Suprapubic skin (tissue), 4 donors: ENCODE measurements around the gene TMEM167A. TPM values are rescaled to one million over a fixed set of nuclear protein-coding genes. Genes with fewer than 3 reads are reported as not detected.

Experiments
- DNase-seq, 2 donors: peaks; one replicate each; pipeline ENCODE4 v3.0.0-alpha.2; 2019; ENCODE audit warnings: low spot score in 2 of 2
- H3K27ac ChIP-seq: fragments of 200-600 bp; sonication (generic); one replicate; pipeline ENCODE4 v1.5.1; 2019
- H3K27me3 ChIP-seq: fragments of 200-600 bp; sonication (generic); one replicate; pipeline ENCODE4 v1.5.1; 2019
- H3K36me3 ChIP-seq: fragments of 200-600 bp; sonication (generic); one replicate; pipeline ENCODE4 v1.5.1; 2019
- H3K4me1 ChIP-seq: fragments of 200-600 bp; sonication (generic); one replicate; pipeline ENCODE4 v1.5.1; 2019
- H3K4me3 ChIP-seq: fragments of 200-600 bp; sonication (generic); one replicate; pipeline ENCODE4 v1.5.1; 2019; ENCODE audit warnings: mild to moderate bottlenecking
- H3K9me3 ChIP-seq: fragments of 200-600 bp; sonication (generic); one replicate; pipeline ENCODE4 v1.5.1; 2019
- CTCF ChIP-seq, 2 donors: fragments of 200-600 bp in 1 of 2; fragments of 450-650 bp in 1 of 2; sonication (generic) in 1 of 2; IDR thresholded peaks; one replicate each; pipeline ENCODE4 v1.5.1; 2016 to 2019; ENCODE audit warnings: antibody characterized with exemption in 2 of 2, mild to moderate bottlenecking in 1 of 2, moderate library complexity in 1 of 2
- EP300 ChIP-seq: sonication (generic); formaldehyde crosslinking; IDR thresholded peaks from one replicate; pipeline ENCODE4 v1.6.1; 2017; ENCODE audit warnings: antibody characterized with exemption
- POLR2A ChIP-seq, 2 donors: fragments of 450-650 bp; IDR thresholded peaks; one replicate each; pipeline ENCODE4 v1.6.1; 2017; ENCODE audit warnings: antibody characterized with exemption in 2 of 2, mild to moderate bottlenecking in 2 of 2, moderate library complexity in 2 of 2
- POLR2AphosphoS5 ChIP-seq, 3 donors: sonication (generic); formaldehyde crosslinking; IDR thresholded peaks; one replicate each; pipeline ENCODE4 v1.6.1; 2017; ENCODE audit warnings: antibody characterized with exemption in 3 of 3
- WGBS: methylation state at CpG from one replicate; pipeline ENCODE4 v1.1.5; 2018; 5-methylcytosine and 5-hydroxymethylcytosine counted together
- total RNA-seq, 4 donors: library from RNA; depleted of rRNA; stranded (reverse); fragments of >200 nt; gene quantifications; one replicate each; pipeline ENCODE4 v1.1.0, GENCODE V29; 2016

TMEM167A gene
- total RNA-seq, 4 donors from 2014 or later, result 24.2 to 39.5 (median 31.8) TPM

DNA sequence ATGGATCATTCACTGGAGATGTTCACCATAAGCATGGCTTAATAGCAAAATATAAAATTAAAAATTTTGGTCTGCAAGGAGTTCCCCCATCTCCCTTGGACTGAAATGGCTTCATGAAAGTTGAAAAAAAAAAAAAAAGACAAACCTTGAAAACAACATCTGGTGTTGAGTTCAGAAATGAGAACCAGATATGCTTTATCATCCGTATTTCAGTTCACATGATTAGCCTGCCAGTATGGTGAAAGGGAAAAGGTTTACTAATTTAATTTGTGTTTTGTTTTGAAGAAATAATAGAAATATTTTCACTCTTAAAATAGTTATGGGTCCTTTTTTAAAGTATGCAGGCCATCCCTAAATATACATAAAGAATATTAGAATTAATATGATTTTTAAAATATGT is 67.8 kb downstream of the TMEM167A start:
- no peak for TF ChIP-seq POLR2A (IDR thresholded peaks at IDR 0.05)
- TF ChIP-seq CTCF (IDR thresholded peaks at IDR 0.05), result no peak
- no peak for TF ChIP-seq EP300
- no peak for TF ChIP-seq POLR2AphosphoS5 (IDR thresholded peaks at IDR 0.05)
- no peaks in the 10 kb centered on the region for H3K9me3 ChIP-seq
- no peak for DNase-seq
- H3K27ac ChIP-seq, result no peak overlapping the region
- 70% methylated on average over 1 of the region's 1 CpG for WGBS
- H3K4me3 ChIP-seq, result no peak overlapping the region
- H3K36me3 ChIP-seq, result no peaks in the 10 kb centered on the region
- no peaks in the 10 kb centered on the region for H3K27me3 ChIP-seq
- no peaks in the 10 kb centered on the region for H3K4me1 ChIP-seq

GRCh38 chr5:83007755-83008154 is 69.4 kb downstream of the TMEM167A start:
- H3K36me3 ChIP-seq, result no peaks in the 10 kb centered on the region
- DNase-seq, result no peak
- TF ChIP-seq CTCF (IDR thresholded peaks at IDR 0.05), result no peak
- TF ChIP-seq POLR2AphosphoS5 (IDR thresholded peaks at IDR 0.05), result no peak
- TF ChIP-seq EP300, result no peak
- TF ChIP-seq POLR2A (IDR thresholded peaks at IDR 0.05), result no peak
- no peaks in the 10 kb centered on the region for H3K27me3 ChIP-seq
- WGBS, result 88% methylated on average over 1 of the region's 1 CpG
- H3K9me3 ChIP-seq, result no peaks in the 10 kb centered on the region
- no peak overlapping the region for H3K4me3 ChIP-seq
- no peaks in the 10 kb centered on the region for H3K4me1 ChIP-seq
- no peak overlapping the region for H3K27ac ChIP-seq

GRCh38 chr5:83006683-83007283 is 70.4 kb downstream of the TMEM167A start:
- no peak for TF ChIP-seq EP300
- no peak for TF ChIP-seq POLR2A (IDR thresholded peaks at IDR 0.05)
- no peak for TF ChIP-seq POLR2AphosphoS5 (IDR thresholded peaks at IDR 0.05)
- no peak for TF ChIP-seq CTCF (IDR thresholded peaks at IDR 0.05)

GRCh38 chr5:83003791-83004190 is 73.4 kb downstream of the TMEM167A start:
- H3K4me3 ChIP-seq, result no peak overlapping the region
- TF ChIP-seq POLR2AphosphoS5 (IDR thresholded peaks at IDR 0.05), result no peak
- no peak for TF ChIP-seq EP300
- no peak for TF ChIP-seq POLR2A (IDR thresholded peaks at IDR 0.05)
- no peak for TF ChIP-seq CTCF (IDR thresholded peaks at IDR 0.05)
- 57% methylated on average over 2 of the region's 2 CpGs for WGBS
- no peaks in the 10 kb centered on the region for H3K36me3 ChIP-seq
- no peaks in the 10 kb centered on the region for H3K9me3 ChIP-seq
- no peaks in the 10 kb centered on the region for H3K27me3 ChIP-seq
- no peak overlapping the region for H3K27ac ChIP-seq
- H3K4me1 ChIP-seq, result peaks cover 3% of the 10 kb centered on the region
- DNase-seq, result no peak

More at GRCh38 chr5:83006683-83007283, 70.4 kb downstream of the TMEM167A start:
- Histone ChIP-seq H3K4me1 (peaks cover 1% of the 10 kb centered on the region), H3K27me3 (no peaks in the 10 kb centered on the region), H3K27ac (no peak overlapping the region), H3K9me3 (no peaks in the 10 kb centered on the region), H3K36me3 (no peaks in the 10 kb centered on the region), H3K4me3 (no peak overlapping the region)
- DNase-seq, result no peak
- 75% methylated on average over 5 of the region's 5 CpGs for WGBS

Other genes with a start within 250 kb of the TMEM167A start
- 1 to 10 TPM; 4.2 to 6.0 (median 5.4) TPM for gene XRCC4, start 153 bp upstream of the TMEM167A start, total RNA-seq